Left ventricle myocardium inferior (tissue), 1 donor: Measurements from ENCODE around the gene TMEM243. TPM values are rescaled to one million over a fixed set of nuclear protein-coding genes. Genes with fewer than 3 reads are reported as not detected.

Experiments used
- DNase-seq: peaks from one replicate; pipeline ENCODE4 v3.0.0-alpha.2; 2020
- H3K27ac ChIP-seq: fragments of 200-600 bp; replicated peaks from 2 replicates; pipeline ENCODE4 v1.8.0; 2021
- H3K27me3 ChIP-seq: fragments of 200-600 bp; 2 replicates; pipeline ENCODE4 v1.8.0; 2021; ENCODE audit warnings: low read depth
- H3K36me3 ChIP-seq: fragments of 200-600 bp; 2 replicates; pipeline ENCODE4 v1.8.0; 2021
- H3K4me1 ChIP-seq: fragments of 200-600 bp; 2 replicates; pipeline ENCODE4 v1.8.0; 2021
- H3K4me3 ChIP-seq: fragments of 200-600 bp; 2 replicates; pipeline ENCODE4 v1.8.0; 2021; ENCODE audit warnings: mild to moderate bottlenecking, moderate library complexity
- H3K9me3 ChIP-seq: fragments of 200-600 bp; replicated peaks from 2 replicates; pipeline ENCODE4 v1.8.0; 2021
- CTCF ChIP-seq: fragments of 200-600 bp; IDR thresholded peaks from 2 replicates; pipeline ENCODE4 v1.8.0; 2021; ENCODE audit warnings: antibody characterized with exemption, mild to moderate bottlenecking, borderline replicate concordance
- intact Hi-C: fragments of 100-400 bp; cut with micrococcal nuclease; formaldehyde crosslinking; loops from one replicate; pipeline ENCODE4 v1.11.0; 2022
- total RNA-seq: library from RNA; stranded (reverse); fragmentation: NEBNext Ultra II Directional; extraction: Animal tissue kit (Norgen Biotek cat#: 25700); gene quantifications from one replicate; pipeline ENCODE4 v1.2.1, GENCODE V29; 2021
- donor health status: DM: no; HTN: yes; CAD: no; lungs with severe emphysema.

TMEM243 gene
- total RNA-seq, 1 donor from 2014 or later, result 4.4 TPM

DNA sequence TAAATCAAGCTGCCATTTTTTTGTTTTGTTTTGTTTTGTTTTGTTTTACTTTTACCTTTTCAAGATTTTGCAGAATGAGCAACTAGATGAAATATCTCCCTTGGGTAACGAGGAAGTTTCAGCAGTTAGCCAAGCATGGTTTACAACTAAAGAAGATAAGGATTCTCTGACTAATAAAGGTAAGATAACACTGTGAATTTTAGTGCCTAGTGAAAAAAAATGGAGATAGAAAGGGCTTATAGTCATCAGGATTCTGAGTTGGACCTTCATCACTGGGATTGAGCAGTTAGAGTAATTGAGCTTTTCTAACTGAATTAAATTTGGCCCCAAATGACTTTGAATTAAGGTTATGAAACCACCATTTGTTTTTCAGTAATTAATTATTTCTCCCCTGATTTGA is 46.1 kb downstream of the TMEM243 start:
- Histone ChIP-seq H3K4me1 (no peaks in the 10 kb centered on the region), H3K4me3 (no peak overlapping the region), H3K27me3 (no peaks in the 10 kb centered on the region), H3K9me3 (no peaks in the 10 kb centered on the region), H3K27ac (no peak overlapping the region), H3K36me3 (peaks cover 92% of the 10 kb centered on the region)
- DNase-seq, result no peak
- TF ChIP-seq CTCF, result no peak
- intact Hi-C loops, result no loop called here

DNA sequence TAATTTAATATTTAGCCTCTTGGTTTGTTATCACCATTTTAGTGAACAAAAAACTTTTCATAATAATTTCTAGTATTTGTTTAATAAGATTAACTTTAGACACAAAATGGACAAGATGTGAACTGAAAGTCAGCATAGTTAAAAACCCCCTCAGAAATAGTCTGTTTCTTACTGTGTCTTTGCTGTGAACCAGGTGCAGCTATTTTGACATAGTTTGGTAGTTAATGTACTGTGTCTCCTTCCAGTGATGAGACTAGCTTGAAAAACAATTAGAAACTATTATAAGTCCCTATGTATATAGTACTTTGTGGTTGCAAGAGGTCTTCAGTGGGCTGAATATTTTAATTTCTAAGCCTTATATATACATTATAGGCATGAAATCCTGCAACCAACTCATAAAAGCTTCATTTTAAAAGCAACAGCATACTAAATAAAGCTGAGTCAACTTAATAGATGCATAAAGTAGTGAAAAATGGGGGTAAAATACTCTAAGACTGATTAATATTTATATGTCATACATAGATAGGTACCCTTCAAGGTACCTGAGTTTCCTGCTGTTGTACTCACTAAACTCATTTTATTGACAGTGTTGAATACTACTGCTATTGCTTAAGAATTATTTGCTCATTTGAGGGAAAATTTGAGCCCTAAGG is 48.1 kb downstream of the TMEM243 start:
- no peak overlapping the region for H3K27ac ChIP-seq
- H3K4me3 ChIP-seq, result no peak overlapping the region
- H3K36me3 ChIP-seq, result peaks cover 97% of the 10 kb centered on the region
- TF ChIP-seq CTCF, result no peak
- intact Hi-C loops, result no loop called here
- DNase-seq, result no peak
- H3K9me3 ChIP-seq, result no peaks in the 10 kb centered on the region
- no peaks in the 10 kb centered on the region for H3K27me3 ChIP-seq
- no peaks in the 10 kb centered on the region for H3K4me1 ChIP-seq

- no peaks in the 10 kb centered on the region for H3K4me1 ChIP-seq
- no peak overlapping the region for H3K4me3 ChIP-seq
- H3K27ac ChIP-seq, result no peak overlapping the region
- H3K36me3 ChIP-seq, result peaks cover 98% of the 10 kb centered on the region
- no peaks in the 10 kb centered on the region for H3K9me3 ChIP-seq
- H3K27me3 ChIP-seq, result no peaks in the 10 kb centered on the region
- intact Hi-C loops, result no loop called here
- TF ChIP-seq CTCF, result no peak
- DNase-seq, result no peak
These were observed 48.7 kb downstream of the TMEM243 start for GRCh38 chr7:87170828-87171227.

DNA sequence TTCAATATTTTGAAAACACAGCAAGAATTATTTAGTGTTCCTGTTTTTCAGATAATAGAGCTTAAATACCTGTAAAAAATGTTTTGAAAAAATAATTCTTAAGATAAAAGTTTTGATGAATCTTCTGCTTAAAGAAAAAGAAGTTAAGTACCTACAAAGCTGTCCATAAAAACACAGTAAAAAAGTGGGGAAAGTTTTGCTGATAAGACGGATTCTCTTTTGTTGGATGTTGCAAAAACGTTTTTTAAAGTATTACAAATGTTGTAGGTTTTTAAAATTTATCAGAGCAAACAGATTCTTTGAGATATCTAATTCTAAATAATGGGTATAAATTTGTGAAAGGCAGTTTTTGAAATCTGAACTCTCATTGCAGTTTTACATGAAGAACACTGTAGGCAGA is 55.1 kb downstream of the TMEM243 start:
- no peaks in the 10 kb centered on the region for H3K9me3 ChIP-seq
- no peak overlapping the region for H3K27ac ChIP-seq
- intact Hi-C loops, result no loop called here
- peaks cover 64% of the 10 kb centered on the region for H3K36me3 ChIP-seq
- no peak for DNase-seq
- TF ChIP-seq CTCF, result no peak
- no peaks in the 10 kb centered on the region for H3K27me3 ChIP-seq
- H3K4me3 ChIP-seq, result no peak overlapping the region
- H3K4me1 ChIP-seq, result peaks cover 9% of the 10 kb centered on the region

- no peak overlapping the region for H3K27ac ChIP-seq
- no peak for DNase-seq
- H3K27me3 ChIP-seq, result no peaks in the 10 kb centered on the region
- H3K4me1 ChIP-seq, result peaks cover 52% of the 10 kb centered on the region
- intact Hi-C loops, result no loop called here
- no peaks in the 10 kb centered on the region for H3K9me3 ChIP-seq
- H3K4me3 ChIP-seq, result no peak overlapping the region
- no peak for TF ChIP-seq CTCF
- peaks cover 15% of the 10 kb centered on the region for H3K36me3 ChIP-seq
These were observed 60.0 kb downstream of the TMEM243 start for GRCh38 chr7:87159538-87159937.

DNA sequence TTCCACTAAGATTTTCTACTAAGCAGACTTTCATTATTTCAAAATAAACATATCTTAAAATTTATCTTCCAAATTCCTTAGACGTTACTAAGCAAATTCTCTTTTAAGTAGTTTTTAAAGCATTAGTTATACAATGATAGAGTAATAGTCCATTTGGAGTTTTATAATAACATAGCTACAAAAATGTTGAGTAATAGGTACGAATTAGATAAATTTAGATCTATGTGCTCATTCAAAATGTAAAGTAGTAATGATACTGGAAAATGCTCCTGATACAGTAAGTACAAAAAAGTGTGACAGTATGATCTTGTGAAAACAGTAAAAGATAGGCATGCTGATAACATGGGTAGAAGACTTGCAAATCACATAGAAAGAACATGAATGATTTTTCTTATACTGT is 62.8 kb downstream of the TMEM243 start:
- H3K27ac ChIP-seq, result no peak overlapping the region
- H3K4me1 ChIP-seq, result peaks cover 76% of the 10 kb centered on the region
- H3K36me3 ChIP-seq, result no peaks in the 10 kb centered on the region
- H3K9me3 ChIP-seq, result no peaks in the 10 kb centered on the region
- intact Hi-C loops, result no loop called here
- no peak for TF ChIP-seq CTCF
- no peak for DNase-seq
- no peak overlapping the region for H3K4me3 ChIP-seq
- no peaks in the 10 kb centered on the region for H3K27me3 ChIP-seq
